Liver (tissue), 9 donors: ENCODE data around the gene ABHD14A. TPM values are rescaled to one million over a fixed set of nuclear protein-coding genes. Genes with fewer than 3 reads are reported as not detected.
A peak's percentile ranks its signal among the peaks of the same experiment; 100 is the strongest.

ENCODE experiments used
- DNase-seq: peaks from one replicate; pipeline ENCODE4 v3.0.0-alpha.2; 2017; ENCODE audit warnings: low spot score
- H3K27ac ChIP-seq, 2 donors: one replicate each; pipeline ENCODE4 v1.7.0; 2013; ENCODE audit warnings: inconsistent platforms in 2 of 2, low read length in 2 of 2, control low read depth in 1 of 2, low read depth in 1 of 2, mild to moderate bottlenecking in 1 of 2
- H3K27me3 ChIP-seq, 4 donors: one replicate each; pipeline versions ENCODE4 v1.6.1 to v1.7.0; 2013; ENCODE audit warnings: low read length in 3 of 4, inconsistent platforms in 1 of 4, mild to moderate bottlenecking in 1 of 4, moderate library complexity in 1 of 4; ENCODE audit not compliant: control insufficient read depth in 4 of 4, insufficient read depth in 4 of 4
- H3K36me3 ChIP-seq, 4 donors: one replicate each; pipeline versions ENCODE4 v1.6.1 to v1.7.0; 2013; ENCODE audit warnings: low read length in 3 of 4, mild to moderate bottlenecking in 3 of 4, low read depth in 1 of 4, moderate library complexity in 1 of 4; ENCODE audit not compliant: control insufficient read depth in 4 of 4, insufficient read depth in 3 of 4
- H3K4me1 ChIP-seq, 4 donors: one replicate each; pipeline versions ENCODE4 v1.6.1 to v1.7.0; 2013; ENCODE audit warnings: low read length in 3 of 4, mild to moderate bottlenecking in 3 of 4, moderate library complexity in 1 of 4; ENCODE audit not compliant: control insufficient read depth in 4 of 4, insufficient read depth in 4 of 4
- H3K4me3 ChIP-seq, 3 donors: one replicate each; pipeline versions ENCODE4 v1.6.1 to v1.7.0; 2013; ENCODE audit warnings: low read length in 3 of 3, control low read depth in 1 of 3, low read depth in 1 of 3, mild to moderate bottlenecking in 1 of 3
- H3K9ac ChIP-seq, 2 donors: one replicate each; pipeline ENCODE4 v1.7.0; 2013; ENCODE audit warnings: low read length in 2 of 2, mild to moderate bottlenecking in 2 of 2, moderate library complexity in 2 of 2, control low read depth in 1 of 2, low read depth in 1 of 2
- H3K9me3 ChIP-seq, 4 donors: one replicate each; pipeline versions ENCODE4 v1.6.1 to v1.7.0; 2013; ENCODE audit warnings: low read length in 3 of 4; ENCODE audit not compliant: control insufficient read depth in 4 of 4
- CTCF ChIP-seq: fragments of 150-350 bp; IDR thresholded peaks from 2 replicates; pipeline ENCODE4 v1.5.1; 2017; ENCODE audit warnings: improper control_type of control experiment, low read depth, low read length; ENCODE audit not compliant: missing input control
- EGR1 ChIP-seq, 2 donors: IDR thresholded peaks; 2 replicates each; pipeline ENCODE4 v1.6.1; 2016 to 2018; ENCODE audit warnings: antibody characterized with exemption in 2 of 2, low read depth in 2 of 2
- FOXA2 ChIP-seq: IDR thresholded peaks from 2 replicates; pipeline ENCODE4 v1.6.1; 2016; ENCODE audit warnings: antibody characterized with exemption
- GABPA ChIP-seq, 2 donors: IDR thresholded peaks in 1 of 2; conservative IDR thresholded peaks in 1 of 2; 2 replicates each; pipeline ENCODE4 v1.6.1; 2016; ENCODE audit warnings: antibody characterized with exemption in 2 of 2, mild to moderate bottlenecking in 1 of 2, moderate library complexity in 1 of 2
- HNF4A ChIP-seq, 2 donors: conservative IDR thresholded peaks; 2 replicates each; pipeline ENCODE4 v1.6.1; 2016; ENCODE audit warnings: antibody characterized with exemption in 2 of 2, mild to moderate bottlenecking in 2 of 2
- JUND ChIP-seq, 2 donors: IDR thresholded peaks; 2 replicates each; pipeline ENCODE4 v1.6.1; 2016; ENCODE audit warnings: antibody characterized with exemption in 2 of 2
- NR2F2 ChIP-seq: IDR thresholded peaks from 2 replicates; pipeline ENCODE4 v1.6.1; 2016; ENCODE audit warnings: antibody characterized with exemption
- RAD21 ChIP-seq, 2 donors: IDR thresholded peaks; 2 replicates each; pipeline ENCODE4 v1.6.1; 2016; ENCODE audit warnings: antibody characterized with exemption in 2 of 2, mild to moderate bottlenecking in 2 of 2
- REST ChIP-seq: IDR thresholded peaks from 2 replicates; pipeline ENCODE4 v1.6.1; 2016; ENCODE audit warnings: antibody characterized with exemption, mild to moderate bottlenecking
- RXRA ChIP-seq, 2 donors: IDR thresholded peaks; 2 replicates each; pipeline ENCODE4 v1.6.1; 2017 to 2018; ENCODE audit warnings: antibody characterized with exemption in 2 of 2, mild to moderate bottlenecking in 1 of 2
- TAF1 ChIP-seq: conservative IDR thresholded peaks from 2 replicates; pipeline ENCODE4 v1.6.1; 2016; ENCODE audit warnings: antibody characterized with exemption, mild to moderate bottlenecking
- YY1 ChIP-seq: IDR thresholded peaks from 2 replicates; pipeline ENCODE4 v1.6.1; 2016; ENCODE audit warnings: antibody characterized with exemption, mild to moderate bottlenecking
- WGBS: extraction: QIAGEN DNeasy Blood & Tissue Kit; methylation state at CpG from one replicate; pipeline ENCODE4 v1.1.7; 2013; 5-methylcytosine and 5-hydroxymethylcytosine counted together
- polyA plus RNA-seq, 2 donors: library from polyadenylated mRNA; stranded (reverse) in 1 of 2; unstranded in 1 of 2; fragments of 200-250 nt in 1 of 2; fragments of >200 nt in 1 of 2; fragmentation: Nextera tagmentation in 1 of 2; extraction: Ambion mirVana in 1 of 2; gene quantifications; one replicate each; pipeline versions ENCODE4 v1.2.1 to v1.2.3, GENCODE V29; 2013 to 2015
- total RNA-seq, 2 donors: library from RNA; depleted of rRNA; stranded (reverse); fragments of >200 nt; gene quantifications; one replicate each; pipeline ENCODE4 v1.2.3, GENCODE V29; 2014
- TF ChIP-seq, protein P1 (sequence below): IDR thresholded peaks from 2 replicates; pipeline ENCODE4 v1.6.1; 2016; ENCODE audit warnings: antibody characterized with exemption
- TF ChIP-seq, protein P2 (sequence below): IDR thresholded peaks from 2 replicates; pipeline ENCODE4 v1.6.1; 2016; ENCODE audit warnings: antibody characterized with exemption
- donor health status: healthy.
- donor health status: healthy.
- donor health status: healthy.
- donor health status: healthy.
- donor health status: healthy.

The ABHD14A gene
- total and polyA plus RNA-seq, 4 donors, result 8.2 to 19.9 (median 13.4) TPM

DNA sequence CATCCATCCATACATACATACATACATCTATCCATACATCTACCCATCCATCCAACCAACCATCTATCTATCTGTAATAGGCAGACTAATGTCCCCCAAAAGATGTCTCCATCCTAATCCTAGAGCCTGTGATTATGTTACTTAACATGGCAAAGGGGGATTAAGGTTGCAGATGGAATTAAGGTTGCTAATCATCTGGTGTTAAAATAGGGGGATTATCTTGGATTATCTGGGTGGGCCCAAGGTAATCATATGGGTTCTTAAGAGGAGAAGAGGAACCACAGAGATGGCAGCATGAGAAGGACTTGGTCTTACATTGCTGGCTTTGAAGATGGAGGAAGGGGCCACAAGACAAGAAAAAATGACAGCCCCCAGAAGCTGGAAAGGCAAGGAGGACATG is 35.6 kb downstream of the ABHD14A start:
- no peaks in the 10 kb centered on the region for H3K27me3 ChIP-seq
- H3K4me3 ChIP-seq, result no peak overlapping the region
- no peaks in the 10 kb centered on the region for H3K36me3 ChIP-seq
- no peak overlapping the region for H3K9ac ChIP-seq
- TF ChIP-seq YY1, result no peak
- TF ChIP-seq RXRA (IDR thresholded peaks at IDR 0.05), result no peak
- TF ChIP-seq RAD21 (IDR thresholded peaks at IDR 0.05), result no peak
- TF ChIP-seq, protein P1, sequence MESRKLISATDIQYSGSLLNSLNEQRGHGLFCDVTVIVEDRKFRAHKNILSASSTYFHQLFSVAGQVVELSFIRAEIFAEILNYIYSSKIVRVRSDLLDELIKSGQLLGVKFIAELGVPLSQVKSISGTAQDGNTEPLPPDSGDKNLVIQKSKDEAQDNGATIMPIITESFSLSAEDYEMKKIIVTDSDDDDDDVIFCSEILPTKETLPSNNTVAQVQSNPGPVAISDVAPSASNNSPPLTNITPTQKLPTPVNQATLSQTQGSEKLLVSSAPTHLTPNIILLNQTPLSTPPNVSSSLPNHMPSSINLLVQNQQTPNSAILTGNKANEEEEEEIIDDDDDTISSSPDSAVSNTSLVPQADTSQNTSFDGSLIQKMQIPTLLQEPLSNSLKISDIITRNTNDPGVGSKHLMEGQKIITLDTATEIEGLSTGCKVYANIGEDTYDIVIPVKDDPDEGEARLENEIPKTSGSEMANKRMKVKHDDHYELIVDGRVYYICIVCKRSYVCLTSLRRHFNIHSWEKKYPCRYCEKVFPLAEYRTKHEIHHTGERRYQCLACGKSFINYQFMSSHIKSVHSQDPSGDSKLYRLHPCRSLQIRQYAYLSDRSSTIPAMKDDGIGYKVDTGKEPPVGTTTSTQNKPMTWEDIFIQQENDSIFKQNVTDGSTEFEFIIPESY, result no peak
- no peak for TF ChIP-seq FOXA2
- no peak for TF ChIP-seq REST
- TF ChIP-seq NR2F2, result no peak
- TF ChIP-seq HNF4A (conservative IDR thresholded peaks at IDR 0.05), result no peak
- TF ChIP-seq EGR1 (IDR thresholded peaks at IDR 0.05; ENCODE audit: low read depth in 2 of 2), result no peak
- TF ChIP-seq JUND (IDR thresholded peaks at IDR 0.05), result no peak
- no peak for TF ChIP-seq CTCF
- no peak for TF ChIP-seq TAF1
- no peak for TF ChIP-seq GABPA (IDR thresholded peaks at IDR 0.05 in 1 of 2, conservative IDR thresholded peaks at IDR 0.05 in 1 of 2)
- H3K27ac ChIP-seq, result no peak overlapping the region
- H3K9me3 ChIP-seq, result no peaks in the 10 kb centered on the region
- no peak for DNase-seq
- H3K4me1 ChIP-seq, result peaks cover 0 to 9% (median 1%) of the 10 kb centered on the region in 4 donors

GRCh38 chr3:52012699-52013098 is 37.8 kb downstream of the ABHD14A start:
- no peak for DNase-seq
- Histone ChIP-seq H3K36me3 (no peaks in the 10 kb centered on the region), H3K9ac (no peak overlapping the region), H3K4me3 (no peak overlapping the region), H3K9me3 (no peaks in the 10 kb centered on the region), H3K27ac (no peak overlapping the region), H3K27me3 (no peaks in the 10 kb centered on the region), H3K4me1 (no peaks in the 10 kb centered on the region)
- TF ChIP-seq YY1, result no peak
- TF ChIP-seq GABPA (IDR thresholded peaks at IDR 0.05 in 1 of 2, conservative IDR thresholded peaks at IDR 0.05 in 1 of 2), result no peak
- TF ChIP-seq NR2F2, result peak; percentile 82
- TF ChIP-seq, protein P2, sequence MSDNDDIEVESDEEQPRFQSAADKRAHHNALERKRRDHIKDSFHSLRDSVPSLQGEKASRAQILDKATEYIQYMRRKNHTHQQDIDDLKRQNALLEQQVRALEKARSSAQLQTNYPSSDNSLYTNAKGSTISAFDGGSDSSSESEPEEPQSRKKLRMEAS, result no peak
- 74% methylated on average over 7 of the region's 7 CpGs for WGBS
